Fibroblast of skin of left quadriceps (primary cell): ENCODE results near the gene RAB37.

Source experiments
- DNase-seq, 2 experiments: peaks; one replicate each; pipeline ENCODE4 v3.0.0-alpha.2; 2013; ENCODE audit warnings: low read depth in 2 of 2

Gene RAB37, protein sequence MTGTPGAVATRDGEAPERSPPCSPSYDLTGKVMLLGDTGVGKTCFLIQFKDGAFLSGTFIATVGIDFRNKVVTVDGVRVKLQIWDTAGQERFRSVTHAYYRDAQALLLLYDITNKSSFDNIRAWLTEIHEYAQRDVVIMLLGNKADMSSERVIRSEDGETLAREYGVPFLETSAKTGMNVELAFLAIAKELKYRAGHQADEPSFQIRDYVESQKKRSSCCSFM

DNA sequence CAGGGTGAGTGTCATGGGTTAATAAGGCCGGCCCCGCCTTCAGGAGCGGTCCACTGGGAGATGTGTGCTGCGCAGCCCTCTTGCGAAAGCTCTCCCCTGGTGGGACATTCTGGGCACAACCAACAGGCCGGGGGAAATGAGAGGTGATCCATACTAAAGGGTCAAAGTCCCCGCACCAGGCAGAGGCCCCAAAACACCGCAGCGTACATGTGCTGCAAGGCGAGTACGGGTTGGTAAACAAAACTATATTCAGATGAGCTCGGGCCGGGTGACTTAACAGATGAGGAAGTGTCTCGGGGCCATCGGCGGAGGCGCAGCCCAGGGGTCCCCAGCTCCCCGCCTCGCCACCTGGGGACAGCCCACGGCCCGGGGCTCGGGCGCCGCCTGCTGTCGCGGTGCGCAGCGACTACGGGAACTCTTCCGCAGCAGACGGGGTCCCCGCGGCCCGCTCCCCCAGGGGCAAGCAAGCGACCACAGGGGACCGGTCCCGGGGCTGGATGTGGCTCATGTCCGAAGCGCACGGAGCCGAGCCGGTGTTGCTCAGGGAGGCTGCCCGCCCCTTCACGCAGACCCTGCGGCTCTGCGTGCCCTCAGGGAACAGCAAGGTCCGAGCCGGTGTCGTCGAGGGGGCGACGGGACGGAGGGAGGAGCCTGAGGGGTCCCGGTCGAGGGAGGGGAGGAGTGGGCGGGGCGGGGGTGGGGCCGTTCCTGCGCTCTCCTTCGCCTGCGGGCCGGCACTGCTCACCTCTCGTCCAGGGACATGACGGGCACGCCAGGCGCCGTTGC, at the start of gene RAB37:
TSS of gene RAB37 (plus strand) at position 744 of the 786 bp plus-strand sequence. CDS start at position 761, 17 bp downstream.
- no peak for DNase-seq

- DNase-seq, result no peak
Measured at GRCh38 chr17:74687886-74688285, 49.2 kb upstream of the RAB37 start.

- DNase-seq, result no peak
Measured at GRCh38 chr17:74690409-74690825, 46.6 kb upstream of the RAB37 start.

GRCh38 chr17:74691151-74691550, 45.9 kb upstream of the RAB37 start:
- no peak for DNase-seq

DNA sequence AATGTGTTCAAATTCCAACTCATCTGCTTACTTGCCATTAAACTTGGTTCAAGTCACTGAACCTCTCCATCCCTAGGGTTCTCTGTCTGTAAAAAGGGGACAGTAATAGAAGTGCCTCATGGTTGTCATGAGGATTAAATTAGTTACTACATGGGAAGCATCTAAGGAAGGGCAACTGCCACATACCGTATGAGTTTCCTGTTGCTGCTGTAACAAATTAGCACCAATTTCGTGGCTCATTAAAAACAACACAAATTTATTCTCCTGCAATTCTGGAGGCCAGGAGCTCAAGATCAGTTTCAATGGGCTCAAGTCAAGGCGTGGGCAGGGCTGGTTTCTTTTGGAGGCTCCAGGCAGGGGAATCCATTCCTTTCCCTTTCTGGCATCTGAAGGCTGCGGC, 43.0 kb upstream of the RAB37 start:
- DNase-seq, result no peak

GRCh38 chr17:74695629-74696028, 41.4 kb upstream of the RAB37 start:
- no peak for DNase-seq

GRCh38 chr17:74697515-74697914, 39.5 kb upstream of the RAB37 start:
- no peak for DNase-seq

GRCh38 chr17:74698069-74698468, 39.0 kb upstream of the RAB37 start:
- no peak for DNase-seq

- DNase-seq, result no peak
Measured at GRCh38 chr17:74699236-74699635, 37.8 kb upstream of the RAB37 start.

DNA sequence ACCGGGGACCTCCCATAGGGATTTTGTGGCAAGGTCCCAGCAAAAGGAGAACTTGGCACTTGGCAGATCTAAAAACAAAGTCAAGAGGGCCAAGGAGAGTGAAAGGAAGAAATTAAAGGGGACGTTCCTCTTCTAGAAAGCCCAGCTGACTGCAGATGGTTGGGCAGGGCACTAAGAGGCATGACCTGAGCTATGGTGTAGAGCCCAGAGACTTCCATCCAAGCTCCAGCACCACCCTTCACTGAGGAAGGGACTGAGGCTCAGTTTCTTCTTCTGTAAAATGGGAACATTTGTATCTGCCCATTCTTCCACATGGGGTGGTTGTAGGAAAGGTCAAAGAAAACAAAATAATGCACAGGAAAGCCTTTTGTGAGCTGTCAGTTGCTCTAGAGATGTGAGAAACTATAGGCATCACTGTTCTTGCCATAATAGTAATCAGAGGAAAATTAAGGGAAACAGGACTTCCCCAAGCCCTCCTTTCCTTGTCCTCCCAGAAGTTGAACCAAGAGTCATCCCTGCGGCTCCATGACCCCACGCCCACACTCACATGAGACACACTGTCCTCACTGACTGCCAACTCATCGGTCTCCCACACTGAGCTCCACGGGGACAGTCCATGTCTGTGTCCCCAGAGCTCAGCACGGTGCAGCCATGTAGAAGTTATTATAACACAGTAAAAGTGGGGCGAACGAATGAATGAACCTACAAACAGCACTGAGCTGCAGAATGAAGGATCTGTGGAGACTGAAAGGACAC, 34.8 kb upstream of the RAB37 start:
- no peak for DNase-seq

DNA sequence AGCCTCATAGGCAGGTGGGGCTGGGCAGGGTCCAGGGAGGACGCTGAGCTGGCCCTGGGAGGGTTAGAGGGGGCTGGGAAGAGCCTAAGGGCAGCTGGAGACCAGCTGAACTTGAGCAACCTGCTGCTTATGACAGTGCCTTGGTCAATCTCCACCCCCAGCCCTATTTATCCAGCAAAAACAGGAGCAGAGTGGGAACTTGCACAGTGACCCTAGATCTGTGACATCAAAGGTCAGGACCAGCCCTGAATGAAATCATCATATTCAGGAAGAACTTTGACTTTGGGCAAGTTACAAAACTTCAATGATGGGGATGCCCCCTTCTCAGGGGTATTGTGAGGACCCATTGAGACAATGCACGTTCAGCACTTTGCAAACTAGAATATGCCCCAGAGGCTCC, 33.7 kb upstream of the RAB37 start:
- DNase-seq, result no peak

- DNase-seq, result no peak
Measured at GRCh38 chr17:74704544-74704943, 32.5 kb upstream of the RAB37 start.

DNA sequence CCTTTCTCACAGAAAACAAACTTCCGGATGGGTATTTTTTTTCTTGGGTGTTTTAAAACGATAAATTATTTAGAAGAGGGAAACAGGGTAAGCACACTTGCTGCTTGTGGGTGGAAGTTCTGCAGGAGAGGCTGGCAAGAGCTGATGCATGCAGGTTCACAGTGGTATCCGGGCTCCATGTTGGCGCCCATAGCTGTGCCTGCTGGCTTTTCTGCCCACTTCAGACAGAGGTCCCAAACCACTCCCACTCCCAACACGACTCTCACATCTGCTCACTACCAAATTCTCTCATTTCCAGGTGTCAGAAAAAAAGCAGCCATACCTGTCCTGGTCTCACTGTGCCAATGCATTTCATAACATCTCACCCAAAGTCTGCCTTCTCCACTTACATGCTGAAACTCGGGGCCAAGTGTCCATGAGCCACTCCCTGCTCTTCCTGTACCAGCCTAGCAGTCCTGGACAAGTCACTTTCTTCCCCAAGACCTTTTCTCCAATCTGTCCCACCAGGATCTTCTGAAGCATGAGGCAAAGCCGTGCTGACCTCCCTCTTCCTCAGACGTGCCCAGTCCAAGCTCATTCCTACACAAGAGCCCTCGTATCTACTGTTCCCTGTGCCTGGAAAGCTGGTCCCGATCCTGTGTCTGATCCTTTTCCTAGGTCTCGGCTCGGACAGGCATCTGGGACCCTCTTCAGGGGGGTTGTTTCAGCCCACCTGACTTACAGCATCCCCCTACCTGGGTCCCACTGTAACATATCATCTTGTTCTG, 25.8 kb upstream of the RAB37 start:
- DNase-seq, result no peak

- no peak for DNase-seq
Measured at GRCh38 chr17:74712301-74712700, 24.8 kb upstream of the RAB37 start.

GRCh38 chr17:74712756-74713155, 24.3 kb upstream of the RAB37 start, which contains the start of gene CD300LF:
Gene CD300LF (minus strand): TSS chr17:74712923. CDS start chr17:74712866, 57 bp downstream.
- no peak for DNase-seq

- no peak for DNase-seq
Measured at GRCh38 chr17:74713171-74713755, 23.8 kb upstream of the RAB37 start.

GRCh38 chr17:74715144-74715543, 21.9 kb upstream of the RAB37 start:
- DNase-seq, result no peak

DNA sequence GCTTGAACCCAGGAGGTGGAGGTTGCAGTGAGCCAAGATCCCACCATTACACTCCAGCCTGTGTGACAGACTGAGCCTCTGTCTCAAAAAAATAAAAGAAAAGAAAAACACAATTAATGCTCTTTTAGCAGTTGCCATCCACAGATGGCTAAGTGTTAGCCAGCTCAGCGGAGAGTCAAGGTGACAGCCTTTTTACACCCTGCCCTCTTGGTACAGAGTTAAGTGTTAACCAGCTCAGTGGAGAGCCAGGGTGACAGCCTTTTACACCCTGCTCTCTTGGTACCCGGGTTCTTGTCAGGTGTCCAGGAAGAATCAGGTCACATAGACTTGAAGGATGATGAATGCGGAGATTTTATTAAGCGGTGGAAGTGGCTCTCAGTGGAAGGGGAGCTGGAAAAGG, 16.6 kb upstream of the RAB37 start:
- DNase-seq, result no peak

GRCh38 chr17:74722782-74723181, 14.3 kb upstream of the RAB37 start:
- DNase-seq, result no peak

- no peak for DNase-seq
Measured at GRCh38 chr17:74723891-74724290, 13.2 kb upstream of the RAB37 start.

DNA sequence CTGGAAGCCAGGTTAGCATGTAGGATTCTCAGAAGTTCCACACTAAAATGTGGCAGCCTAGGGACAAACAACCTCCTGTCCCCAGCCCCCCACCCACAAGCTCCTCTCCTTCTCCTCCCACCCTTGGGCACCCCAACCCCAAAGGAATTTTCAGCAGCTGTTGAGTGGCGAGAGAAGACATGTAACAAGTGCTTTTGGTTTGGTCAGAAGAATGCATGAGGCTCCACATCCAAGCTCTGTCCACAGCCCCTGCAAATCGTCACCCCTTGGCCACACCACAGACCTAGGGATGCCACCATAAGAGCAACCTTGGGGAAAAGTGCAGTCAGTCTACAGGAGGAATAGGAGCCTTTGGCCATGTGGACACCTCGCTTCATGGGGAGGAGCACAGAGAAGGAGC, 11.9 kb upstream of the RAB37 start:
- DNase-seq, result no peak
